Epithelial cell of esophagus (primary cell): ENCODE measurements around the gene OCA2.

Experiments
- DNase-seq: peaks from one replicate; pipeline ENCODE4 v3.0.0; 2010; ENCODE audit warnings: low read depth
- H3K4me3 ChIP-seq: 2 replicates; pipeline ENCODE4 v1.5.1; 2011; ENCODE audit warnings: mild to moderate bottlenecking, low read length, control low read depth
- CTCF ChIP-seq: IDR thresholded peaks from 2 replicates; pipeline ENCODE4 v1.5.1; 2011; ENCODE audit warnings: low read depth, mild to moderate bottlenecking, low read length, control low read depth, inconsistent platforms; ENCODE audit not compliant: insufficient read depth; ENCODE audit errors: missing control alignments

The OCA2 gene

GRCh38 chr15:27797765-27798164 is 301.4 kb downstream of the OCA2 start:
- no peak for TF ChIP-seq CTCF
- no peak for DNase-seq
- H3K4me3 ChIP-seq: no peak overlapping the region

GRCh38 chr15:27796405-27797320 is 302.5 kb downstream of the OCA2 start:
- no peak for DNase-seq
- H3K4me3 ChIP-seq: no peak overlapping the region
- TF ChIP-seq CTCF: no peak

GRCh38 chr15:27792756-27793264 is 306.3 kb downstream of the OCA2 start:
- no peak overlapping the region for H3K4me3 ChIP-seq
- no peak for TF ChIP-seq CTCF
- DNase-seq: no peak

GRCh38 chr15:27790270-27790669 is 308.8 kb downstream of the OCA2 start:
- no peak for DNase-seq
- no peak for TF ChIP-seq CTCF
- no peak overlapping the region for H3K4me3 ChIP-seq

- H3K4me3 ChIP-seq: no peak overlapping the region
- DNase-seq: no peak
- no peak for TF ChIP-seq CTCF
Measured at GRCh38 chr15:27787931-27788330, 311.2 kb downstream of the OCA2 start.

GRCh38 chr15:27784107-27784506 is 315.0 kb downstream of the OCA2 start:
- no peak overlapping the region for H3K4me3 ChIP-seq
- TF ChIP-seq CTCF: no peak
- no peak for DNase-seq
